Activated T-helper 1 cell treated with anti-CD3 and anti-CD28 coated beads, Interleukin-12 subunit alpha, Interleukin-12 subunit beta, Interleukin-2, Interleukin-4 antibody, amounts not matched to agents 30 ng/mL and 10 ng/mL and 1 ng/mL, durations not matched to agents 14 hours and 24 hours and 36 hours (primary cell): ENCODE data around the gene GRM8. TPM values are rescaled to one million over a fixed set of nuclear protein-coding genes. Genes with fewer than 3 reads are reported as not detected.
"Not testable (repeated sequence)": the region's sequence is repeated elsewhere in the genome, so short reads cannot be mapped to it uniquely, and the experiment has no call there.

Source experiments
- DNase-seq: peaks from one replicate; pipeline ENCODE4 v3.0.0; 2021; ENCODE audit warnings: low spot score
- H3K27ac Mint-ChIP-seq: one replicate; pipeline ENCODE4 v1.8.0; 2021; ENCODE audit warnings: mild to moderate bottlenecking, mixed read lengths
- H3K27me3 Mint-ChIP-seq: one replicate; pipeline ENCODE4 v1.8.0; 2022; ENCODE audit warnings: mild to moderate bottlenecking, moderate library complexity, mixed read lengths; ENCODE audit not compliant: insufficient read depth
- H3K36me3 Mint-ChIP-seq: one replicate; pipeline ENCODE4 v1.8.0; 2021; ENCODE audit warnings: low read depth, mixed read lengths
- H3K4me1 Mint-ChIP-seq: one replicate; pipeline ENCODE4 v1.8.0; 2021; ENCODE audit warnings: low read depth, mixed read lengths
- H3K4me3 Mint-ChIP-seq: one replicate; pipeline ENCODE4 v1.8.0; 2021; ENCODE audit warnings: mild to moderate bottlenecking, moderate library complexity, mixed read lengths
- H3K9me3 Mint-ChIP-seq: one replicate; pipeline ENCODE4 v1.8.0; 2021; ENCODE audit warnings: mixed read lengths
- intact Hi-C: fragments of 100-400 bp; cut with micrococcal nuclease; formaldehyde crosslinking; loops from one replicate; pipeline ENCODE4 v1.15.1; 2024
- total RNA-seq: library from RNA; stranded (reverse); gene quantifications from 2 replicates; pipeline ENCODE4 v1.2.3, GENCODE V29; 2022

GRM8 gene
- total RNA-seq, 1 donor from 2014 or later, result not detected

- DNase-seq, H3K4me1 Mint-ChIP-seq, H3K9me3 Mint-ChIP-seq, H3K4me3 Mint-ChIP-seq, H3K27me3 Mint-ChIP-seq, H3K27ac Mint-ChIP-seq, H3K36me3 Mint-ChIP-seq, intact Hi-C loops: not testable (repeated sequence)
Observed at GRCh38 chr7:126907657-126908056, 345.1 kb downstream of the GRM8 start.

GRCh38 chr7:126905255-126905654 is 347.5 kb downstream of the GRM8 start:
- H3K36me3 Mint-ChIP-seq, H3K9me3 Mint-ChIP-seq, H3K27ac Mint-ChIP-seq, H3K4me1 Mint-ChIP-seq, DNase-seq, H3K27me3 Mint-ChIP-seq, intact Hi-C loops, H3K4me3 Mint-ChIP-seq: not testable (repeated sequence)

GRCh38 chr7:126901041-126901765 is 351.5 kb downstream of the GRM8 start:
- H3K27ac Mint-ChIP-seq, H3K4me3 Mint-ChIP-seq, intact Hi-C loops, DNase-seq, H3K4me1 Mint-ChIP-seq, H3K36me3 Mint-ChIP-seq, H3K27me3 Mint-ChIP-seq, H3K9me3 Mint-ChIP-seq: not testable (repeated sequence)

- intact Hi-C loops, DNase-seq, H3K27me3 Mint-ChIP-seq, H3K4me3 Mint-ChIP-seq, H3K4me1 Mint-ChIP-seq, H3K9me3 Mint-ChIP-seq, H3K27ac Mint-ChIP-seq, H3K36me3 Mint-ChIP-seq: not testable (repeated sequence)
Observed at GRCh38 chr7:126887980-126888379, 364.8 kb downstream of the GRM8 start.

GRCh38 chr7:126887560-126887959 is 365.2 kb downstream of the GRM8 start:
- H3K27ac Mint-ChIP-seq, intact Hi-C loops, H3K9me3 Mint-ChIP-seq, H3K27me3 Mint-ChIP-seq, DNase-seq, H3K4me1 Mint-ChIP-seq, H3K36me3 Mint-ChIP-seq, H3K4me3 Mint-ChIP-seq: not testable (repeated sequence)

GRCh38 chr7:126882730-126883129 is 370.0 kb downstream of the GRM8 start:
- H3K27ac Mint-ChIP-seq, H3K4me1 Mint-ChIP-seq, intact Hi-C loops, H3K27me3 Mint-ChIP-seq, DNase-seq, H3K4me3 Mint-ChIP-seq, H3K36me3 Mint-ChIP-seq, H3K9me3 Mint-ChIP-seq: not testable (repeated sequence)

- H3K4me3 Mint-ChIP-seq, H3K27me3 Mint-ChIP-seq, H3K9me3 Mint-ChIP-seq, DNase-seq, H3K36me3 Mint-ChIP-seq, H3K4me1 Mint-ChIP-seq, H3K27ac Mint-ChIP-seq, intact Hi-C loops: not testable (repeated sequence)
Observed at GRCh38 chr7:126881908-126882307, 370.8 kb downstream of the GRM8 start.

- no peaks in the 10 kb centered on the region for H3K4me1 Mint-ChIP-seq
- DNase-seq, result no peak
- H3K36me3 Mint-ChIP-seq, result no peaks in the 10 kb centered on the region
- H3K9me3 Mint-ChIP-seq, result no peaks in the 10 kb centered on the region
- H3K27ac Mint-ChIP-seq, result no peak overlapping the region
- peaks cover 2% of the 10 kb centered on the region for H3K27me3 Mint-ChIP-seq
- H3K4me3 Mint-ChIP-seq, result no peak overlapping the region
- intact Hi-C loops, result no loop called here
Observed at GRCh38 chr7:126881315-126881714, 371.4 kb downstream of the GRM8 start.

- H3K4me1 Mint-ChIP-seq, H3K4me3 Mint-ChIP-seq, DNase-seq, H3K27ac Mint-ChIP-seq, H3K27me3 Mint-ChIP-seq, H3K9me3 Mint-ChIP-seq, H3K36me3 Mint-ChIP-seq, intact Hi-C loops: not testable (repeated sequence)
Observed at GRCh38 chr7:126876536-126876935, 376.2 kb downstream of the GRM8 start.

GRCh38 chr7:126856691-126857291 is 395.9 kb downstream of the GRM8 start:
- H3K9me3 Mint-ChIP-seq, result no peaks in the 10 kb centered on the region
- no peak overlapping the region for H3K4me3 Mint-ChIP-seq
- H3K27ac Mint-ChIP-seq, result no peak overlapping the region
- intact Hi-C loops, result no loop called here
- H3K4me1 Mint-ChIP-seq, result no peaks in the 10 kb centered on the region
- H3K36me3 Mint-ChIP-seq, result no peaks in the 10 kb centered on the region
- no peak for DNase-seq
- H3K27me3 Mint-ChIP-seq, result no peaks in the 10 kb centered on the region

- Mint-ChIP-seq H3K36me3 (no peaks in the 10 kb centered on the region), H3K27ac (no peak overlapping the region), H3K4me1 (no peaks in the 10 kb centered on the region), H3K27me3 (peaks cover 3% of the 10 kb centered on the region), H3K4me3 (no peak overlapping the region), H3K9me3 (no peaks in the 10 kb centered on the region)
- intact Hi-C loops, result no loop called here
- no peak for DNase-seq
Observed at GRCh38 chr7:126845331-126845730, 407.4 kb downstream of the GRM8 start.

GRCh38 chr7:126843883-126844282 is 408.9 kb downstream of the GRM8 start:
- H3K9me3 Mint-ChIP-seq, result no peaks in the 10 kb centered on the region
- H3K27ac Mint-ChIP-seq, result no peak overlapping the region
- DNase-seq, result no peak
- no peaks in the 10 kb centered on the region for H3K36me3 Mint-ChIP-seq
- intact Hi-C loops, result no loop called here
- no peaks in the 10 kb centered on the region for H3K4me1 Mint-ChIP-seq
- peaks cover 5% of the 10 kb centered on the region for H3K27me3 Mint-ChIP-seq
- no peak overlapping the region for H3K4me3 Mint-ChIP-seq

GRCh38 chr7:126843336-126843735 is 409.4 kb downstream of the GRM8 start:
- Mint-ChIP-seq H3K4me3 (no peak overlapping the region), H3K9me3 (no peaks in the 10 kb centered on the region), H3K27me3 (peaks cover 5% of the 10 kb centered on the region), H3K27ac (no peak overlapping the region), H3K36me3 (no peaks in the 10 kb centered on the region), H3K4me1 (no peaks in the 10 kb centered on the region)
- intact Hi-C loops, result no loop called here
- DNase-seq, result no peak

- Mint-ChIP-seq H3K27me3 (peaks cover 5% of the 10 kb centered on the region), H3K4me1 (no peaks in the 10 kb centered on the region), H3K9me3 (no peaks in the 10 kb centered on the region), H3K36me3 (no peaks in the 10 kb centered on the region), H3K4me3 (no peak overlapping the region), H3K27ac (no peak overlapping the region)
- intact Hi-C loops, result no loop called here
- DNase-seq, result no peak
Observed at GRCh38 chr7:126842451-126842850, 410.3 kb downstream of the GRM8 start.
